DOHH2 (cell line): ENCODE data around the gene PRKN.

ENCODE experiments used
- H3F3A ChIP-seq: fragments of 200-600 bp; sonication (generic), shearing (Covaris generic); 2 replicates; pipeline ENCODE4 v1.6.0; 2016; ENCODE audit warnings: antibody characterized with exemption, mild to moderate bottlenecking; ENCODE audit not compliant: control insufficient read depth, insufficient read depth
- H3K27ac ChIP-seq: fragments of 200-600 bp; sonication (generic); 2 replicates; pipeline ENCODE4 v1.5.1; 2014; ENCODE audit warnings: low read depth, mild to moderate bottlenecking, low read length, moderate library complexity
- H3K27me3 ChIP-seq: fragments of 200-600 bp; sonication (generic); 2 replicates; pipeline ENCODE4 v1.6.1; 2014; ENCODE audit warnings: mild to moderate bottlenecking, low read length, mixed read lengths; ENCODE audit not compliant: control insufficient read depth
- H3K36me3 ChIP-seq: fragments of 200-600 bp; sonication (generic); 2 replicates; pipeline ENCODE4 v1.6.1; 2014; ENCODE audit warnings: mild to moderate bottlenecking, low read length, moderate library complexity, mixed read lengths; ENCODE audit not compliant: control insufficient read depth
- H3K4me1 ChIP-seq: fragments of 200-600 bp; sonication (generic); 2 replicates; pipeline ENCODE4 v1.6.1; 2014; ENCODE audit warnings: mild to moderate bottlenecking, low read length, mixed read lengths; ENCODE audit not compliant: control insufficient read depth
- H3K4me2 ChIP-seq: fragments of 200-600 bp; sonication (generic); 2 replicates; pipeline ENCODE4 v1.6.0; 2014; ENCODE audit warnings: mild to moderate bottlenecking, low read length, moderate library complexity
- H3K4me3 ChIP-seq: fragments of 200-600 bp; sonication (generic); 2 replicates; pipeline ENCODE4 v1.5.1; 2014; ENCODE audit warnings: mild to moderate bottlenecking, low read length, mixed read lengths
- H3K79me2 ChIP-seq: fragments of 200-600 bp; sonication (generic); 2 replicates; pipeline ENCODE4 v1.6.1; 2014; ENCODE audit warnings: mild to moderate bottlenecking, low read length, mixed read lengths; ENCODE audit not compliant: control insufficient read depth
- H3K9me2 ChIP-seq: fragments of 200-600 bp; sonication (generic); replicated peaks from 2 replicates; pipeline ENCODE4 v1.6.1; 2014; ENCODE audit warnings: mild to moderate bottlenecking, low read length, mixed read lengths; ENCODE audit not compliant: control insufficient read depth
- H3K9me3 ChIP-seq: fragments of 200-600 bp; sonication (generic); 2 replicates; pipeline ENCODE4 v1.6.1; 2014; ENCODE audit warnings: antibody characterized with exemption, low read length, mixed read lengths; ENCODE audit not compliant: control insufficient read depth, insufficient read depth
- H4K20me1 ChIP-seq: fragments of 200-600 bp; sonication (generic); 2 replicates; pipeline ENCODE4 v1.6.0; 2014; ENCODE audit warnings: low read depth, mild to moderate bottlenecking, antibody characterized with exemption, low read length, moderate library complexity; ENCODE audit not compliant: control insufficient read depth, insufficient read depth
- EZH2phosphoT487 ChIP-seq: fragments of 200-600 bp; sonication (generic); IDR thresholded peaks from 2 replicates; pipeline ENCODE4 v1.6.1; 2017; ENCODE audit warnings: borderline replicate concordance, mild to moderate bottlenecking, antibody characterized with exemption, low read length, moderate library complexity, mixed read lengths
- TF ChIP-seq, protein P1 (sequence below): fragments of 200-600 bp; sonication (generic); IDR thresholded peaks from one replicate; pipeline ENCODE4 v1.5.1; 2014; ENCODE audit warnings: antibody characterized with exemption, mild to moderate bottlenecking, low read depth, low read length; ENCODE audit not compliant: poor library complexity, severe bottlenecking

The PRKN gene

DNA sequence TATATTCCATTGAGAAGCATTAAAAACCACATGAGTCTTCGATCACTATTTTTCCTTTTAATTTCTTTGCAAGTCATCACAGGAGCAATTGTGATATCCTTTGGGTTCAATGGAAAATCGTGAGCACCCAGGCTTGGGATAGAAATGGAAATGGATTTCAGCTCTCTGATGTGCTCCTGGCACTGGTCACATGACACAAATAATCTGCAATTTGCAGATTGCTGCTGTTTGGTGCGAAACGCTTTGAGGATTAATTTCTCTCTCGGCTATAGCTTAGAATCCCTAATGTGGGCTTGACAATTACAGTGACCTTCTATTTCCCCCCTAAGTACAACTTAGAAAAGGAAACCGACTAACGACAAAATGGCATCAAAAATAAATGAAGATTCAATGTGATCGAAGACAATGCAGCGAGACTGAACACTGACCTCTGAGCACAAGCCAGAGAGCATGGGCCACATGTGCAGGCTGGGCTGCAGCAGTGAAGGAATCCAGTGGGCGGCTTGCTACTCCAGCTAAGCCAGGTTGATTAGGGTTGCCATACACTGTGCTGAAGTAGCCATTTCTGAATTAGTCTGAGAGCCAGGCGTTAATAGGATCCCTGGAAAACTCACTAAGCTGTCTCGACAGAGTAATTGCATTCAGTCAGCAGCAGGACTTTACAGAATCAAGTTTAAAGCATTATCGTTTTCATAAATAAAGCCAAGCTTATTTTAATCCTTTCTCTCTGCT, 1151.9 kb downstream of the PRKN start:
- Histone ChIP-seq H3K4me2 (no peak overlapping the region), H3K79me2 (no peaks in the 10 kb centered on the region), H3K9me3 (no peaks in the 10 kb centered on the region), H3K4me3 (no peak overlapping the region), H3F3A (no peaks in the 10 kb centered on the region), H3K27ac (no peak overlapping the region), H3K36me3 (no peaks in the 10 kb centered on the region), H3K4me1 (no peaks in the 10 kb centered on the region), H4K20me1 (no peaks in the 10 kb centered on the region), H3K9me2 (no peaks in the 10 kb centered on the region), H3K27me3 (no peaks in the 10 kb centered on the region)
- TF ChIP-seq, protein P1, sequence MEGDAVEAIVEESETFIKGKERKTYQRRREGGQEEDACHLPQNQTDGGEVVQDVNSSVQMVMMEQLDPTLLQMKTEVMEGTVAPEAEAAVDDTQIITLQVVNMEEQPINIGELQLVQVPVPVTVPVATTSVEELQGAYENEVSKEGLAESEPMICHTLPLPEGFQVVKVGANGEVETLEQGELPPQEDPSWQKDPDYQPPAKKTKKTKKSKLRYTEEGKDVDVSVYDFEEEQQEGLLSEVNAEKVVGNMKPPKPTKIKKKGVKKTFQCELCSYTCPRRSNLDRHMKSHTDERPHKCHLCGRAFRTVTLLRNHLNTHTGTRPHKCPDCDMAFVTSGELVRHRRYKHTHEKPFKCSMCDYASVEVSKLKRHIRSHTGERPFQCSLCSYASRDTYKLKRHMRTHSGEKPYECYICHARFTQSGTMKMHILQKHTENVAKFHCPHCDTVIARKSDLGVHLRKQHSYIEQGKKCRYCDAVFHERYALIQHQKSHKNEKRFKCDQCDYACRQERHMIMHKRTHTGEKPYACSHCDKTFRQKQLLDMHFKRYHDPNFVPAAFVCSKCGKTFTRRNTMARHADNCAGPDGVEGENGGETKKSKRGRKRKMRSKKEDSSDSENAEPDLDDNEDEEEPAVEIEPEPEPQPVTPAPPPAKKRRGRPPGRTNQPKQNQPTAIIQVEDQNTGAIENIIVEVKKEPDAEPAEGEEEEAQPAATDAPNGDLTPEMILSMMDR: no peak
- TF ChIP-seq EZH2phosphoT487: no peak

DNA sequence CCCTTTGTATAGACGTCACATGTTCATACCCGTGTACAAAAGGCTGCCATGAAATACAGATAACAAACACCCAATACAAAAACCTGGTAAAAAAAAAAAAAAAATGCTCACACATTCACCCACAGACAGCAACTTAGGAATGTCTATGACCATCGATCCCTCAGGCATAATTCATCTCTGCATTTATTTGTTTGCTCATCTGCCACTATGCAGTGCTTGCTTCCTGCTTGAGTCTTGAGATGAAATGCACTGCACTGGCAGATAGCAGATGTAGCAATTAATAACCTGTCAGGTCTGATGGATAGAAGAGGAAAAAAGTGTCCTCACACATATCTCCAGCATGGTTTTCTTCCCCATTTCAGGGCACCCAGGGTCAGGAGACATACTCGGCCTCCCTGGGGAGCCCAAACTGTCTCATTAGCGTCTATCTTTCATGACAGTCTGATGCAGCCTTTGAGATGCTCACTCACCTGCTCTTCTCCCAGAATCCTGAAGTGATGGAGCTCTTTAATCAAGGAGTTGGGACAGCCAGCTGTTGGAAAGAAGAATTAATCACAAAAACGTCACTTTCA, 1158.6 kb downstream of the PRKN start:
- Histone ChIP-seq H4K20me1 (no peaks in the 10 kb centered on the region), H3K9me3 (no peaks in the 10 kb centered on the region), H3K79me2 (no peaks in the 10 kb centered on the region), H3K4me3 (no peak overlapping the region), H3F3A (no peaks in the 10 kb centered on the region), H3K4me2 (no peak overlapping the region), H3K36me3 (no peaks in the 10 kb centered on the region), H3K27me3 (no peaks in the 10 kb centered on the region), H3K27ac (no peak overlapping the region), H3K4me1 (no peaks in the 10 kb centered on the region), H3K9me2 (no peaks in the 10 kb centered on the region)
- no peak for TF ChIP-seq EZH2phosphoT487
- TF ChIP-seq, protein P1: no peak

DNA sequence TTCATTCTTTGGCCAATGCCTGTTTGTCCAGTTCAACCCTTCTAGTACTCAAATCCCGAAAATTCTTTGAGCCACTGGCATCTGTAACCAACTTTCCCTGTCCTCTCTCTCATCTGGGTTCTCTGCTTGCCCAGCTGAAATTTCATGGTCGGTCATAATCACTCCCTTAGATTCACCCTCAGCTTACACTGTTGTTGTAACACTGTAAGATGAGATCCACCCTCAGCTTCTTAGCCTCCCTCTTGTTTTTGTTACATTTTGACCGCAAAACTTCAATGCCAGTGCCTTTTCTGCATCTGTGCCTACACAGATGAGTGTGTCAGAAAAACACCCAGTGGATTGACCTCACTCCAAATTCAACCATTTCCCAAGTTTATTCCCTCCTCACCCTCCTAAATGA, 1162.6 kb downstream of the PRKN start:
- peaks cover 4% of the 10 kb centered on the region; the same call in 1 of the 2 replicates for H3K27me3 ChIP-seq
- H3K9me2 ChIP-seq: no peaks in the 10 kb centered on the region
- no peaks in the 10 kb centered on the region for H3F3A ChIP-seq
- no peaks in the 10 kb centered on the region for H3K9me3 ChIP-seq
- H3K4me2 ChIP-seq: no peak overlapping the region
- no peaks in the 10 kb centered on the region for H3K36me3 ChIP-seq
- TF ChIP-seq, protein P1: no peak
- no peak for TF ChIP-seq EZH2phosphoT487
- no peak overlapping the region for H3K4me3 ChIP-seq
- H3K27ac ChIP-seq: no peak overlapping the region
- no peaks in the 10 kb centered on the region for H3K79me2 ChIP-seq
- no peaks in the 10 kb centered on the region for H4K20me1 ChIP-seq
- no peaks in the 10 kb centered on the region for H3K4me1 ChIP-seq
